GM21423 (cell line): ENCODE data around the gene NTN3.

ENCODE experiments used
- ATAC-seq: cut with Tn5 transposase; IDR thresholded peaks from one replicate; pipeline ENCODE4 v1.9.1; 2021; ENCODE audit warnings: mild to moderate bottlenecking, moderate library complexity; ENCODE audit not compliant: unreplicated experiment

Gene NTN3

GRCh38 chr16:2494616-2495015 is 23.5 kb downstream of the NTN3 start:
- no peak for ATAC-seq

GRCh38 chr16:2495041-2495440 is 23.9 kb downstream of the NTN3 start:
- ATAC-seq: no peak

- no peak for ATAC-seq
Measured at GRCh38 chr16:2496223-2497115, 25.4 kb downstream of the NTN3 start.

- ATAC-seq: no peak
Measured at GRCh38 chr16:2497116-2497630, 26.1 kb downstream of the NTN3 start.

DNA sequence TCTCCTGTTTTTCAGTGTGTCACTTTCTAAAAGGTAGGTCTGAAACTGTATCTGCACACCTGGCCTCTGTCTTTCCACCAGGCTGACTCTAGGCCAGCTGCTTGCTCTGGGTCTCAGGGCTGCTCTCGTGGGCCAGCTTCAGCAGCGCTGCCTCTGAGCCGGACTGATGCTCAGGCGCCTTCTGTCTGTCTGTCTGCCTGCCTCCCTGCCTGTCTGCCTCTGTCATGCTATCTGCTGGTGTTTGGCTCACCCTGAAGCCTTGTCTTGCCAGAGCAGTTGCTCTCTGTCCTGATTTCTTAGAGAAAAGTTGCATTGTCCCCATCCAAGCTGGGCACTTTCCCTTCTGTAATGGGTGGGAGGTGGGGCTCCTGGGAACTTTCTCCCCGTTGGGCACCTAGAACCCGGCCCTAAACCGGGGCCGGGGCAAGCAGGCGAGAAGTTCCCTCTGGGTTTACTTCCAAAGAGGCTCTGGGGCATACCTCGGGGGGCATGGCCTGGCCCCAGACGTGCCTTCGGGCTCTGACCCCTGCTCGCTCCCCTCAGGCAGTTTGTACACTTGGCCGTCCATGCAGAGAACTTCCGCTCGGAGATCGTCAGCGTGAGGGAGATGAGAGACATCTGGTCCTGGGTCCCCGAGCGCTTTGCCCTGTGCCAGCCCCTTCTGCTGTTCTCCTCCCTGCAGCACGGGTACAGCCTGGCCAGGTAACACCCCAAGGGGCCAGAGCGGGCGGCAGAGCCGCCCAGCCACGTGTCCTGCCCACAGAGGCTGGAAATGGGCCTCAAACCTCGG is 26.8 kb downstream of the NTN3 start:
- ATAC-seq: no peak

- ATAC-seq: no peak
Measured at GRCh38 chr16:2498531-2499253, 27.6 kb downstream of the NTN3 start.

- no peak for ATAC-seq
Measured at GRCh38 chr16:2499454-2499853, 28.4 kb downstream of the NTN3 start.

DNA sequence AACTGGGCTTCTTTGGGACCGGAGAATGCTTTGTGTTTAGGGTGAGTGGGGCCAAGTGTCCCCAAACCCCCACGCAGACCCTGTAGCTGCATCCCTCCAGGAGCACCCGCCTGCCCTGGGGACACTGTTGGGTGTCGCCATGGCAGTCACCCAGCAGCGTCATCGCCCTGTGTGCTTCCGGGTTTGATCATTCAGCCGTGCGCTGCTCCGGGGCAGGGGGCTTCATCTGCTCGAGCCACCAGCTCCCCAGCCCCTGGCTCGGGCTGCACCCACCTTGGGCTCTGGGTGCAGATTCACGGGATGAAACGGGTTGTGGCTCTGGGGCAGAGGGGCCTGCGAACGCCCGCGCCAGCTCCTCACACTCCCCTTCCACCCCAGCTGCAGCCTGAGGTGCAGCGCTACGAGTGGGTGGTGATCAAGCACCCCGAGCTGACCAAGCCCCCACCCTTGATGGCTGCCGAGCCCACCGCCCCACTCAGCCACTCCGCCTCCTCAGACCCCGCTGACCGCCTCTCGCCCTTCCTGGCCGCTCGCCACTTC is 28.9 kb downstream of the NTN3 start:
- ATAC-seq: no peak

- no peak for ATAC-seq
Measured at GRCh38 chr16:2500430-2500917, 29.4 kb downstream of the NTN3 start.

DNA sequence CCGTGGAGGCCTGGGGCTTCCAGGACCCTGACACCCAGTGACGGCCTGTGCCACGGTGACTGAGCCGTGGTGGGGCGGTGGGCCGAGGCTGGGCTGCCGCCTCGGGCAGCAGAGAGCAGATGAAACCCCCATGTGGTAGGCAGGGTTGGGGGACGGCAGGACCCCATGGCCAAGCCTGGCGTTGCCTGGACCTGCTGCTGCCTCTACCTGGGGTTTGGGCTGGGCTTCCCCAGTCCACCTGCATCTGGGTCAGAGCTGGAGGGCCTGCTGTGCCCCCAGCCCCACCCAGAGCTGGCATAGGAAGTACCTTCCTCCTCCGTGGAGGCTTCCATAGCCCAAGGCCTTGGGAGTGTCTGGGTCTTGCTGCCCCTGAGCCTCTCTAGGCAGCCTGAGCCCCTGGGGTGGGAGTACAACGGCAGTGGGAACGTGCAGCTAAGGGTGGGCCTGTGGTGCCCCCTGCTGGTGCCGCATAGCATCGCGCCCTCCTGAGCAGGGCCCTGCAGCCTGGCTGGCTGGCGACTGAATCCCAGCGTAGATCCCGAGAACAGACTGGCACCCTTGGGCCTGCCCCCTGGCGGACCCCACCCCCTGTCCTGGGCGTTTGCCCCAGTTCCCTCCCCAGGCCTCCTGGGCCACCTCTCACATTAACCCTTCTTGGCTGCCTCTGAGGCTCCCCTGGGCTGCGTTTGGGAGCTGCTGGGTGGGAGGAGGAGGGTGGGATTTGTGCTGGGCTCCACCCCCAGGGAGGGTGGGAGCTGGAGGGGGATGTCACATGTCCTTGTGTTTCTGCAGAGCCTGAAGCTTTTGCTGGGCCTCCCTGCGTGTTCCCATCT is 30.0 kb downstream of the NTN3 start:
- ATAC-seq: peak; percentile 59

DNA sequence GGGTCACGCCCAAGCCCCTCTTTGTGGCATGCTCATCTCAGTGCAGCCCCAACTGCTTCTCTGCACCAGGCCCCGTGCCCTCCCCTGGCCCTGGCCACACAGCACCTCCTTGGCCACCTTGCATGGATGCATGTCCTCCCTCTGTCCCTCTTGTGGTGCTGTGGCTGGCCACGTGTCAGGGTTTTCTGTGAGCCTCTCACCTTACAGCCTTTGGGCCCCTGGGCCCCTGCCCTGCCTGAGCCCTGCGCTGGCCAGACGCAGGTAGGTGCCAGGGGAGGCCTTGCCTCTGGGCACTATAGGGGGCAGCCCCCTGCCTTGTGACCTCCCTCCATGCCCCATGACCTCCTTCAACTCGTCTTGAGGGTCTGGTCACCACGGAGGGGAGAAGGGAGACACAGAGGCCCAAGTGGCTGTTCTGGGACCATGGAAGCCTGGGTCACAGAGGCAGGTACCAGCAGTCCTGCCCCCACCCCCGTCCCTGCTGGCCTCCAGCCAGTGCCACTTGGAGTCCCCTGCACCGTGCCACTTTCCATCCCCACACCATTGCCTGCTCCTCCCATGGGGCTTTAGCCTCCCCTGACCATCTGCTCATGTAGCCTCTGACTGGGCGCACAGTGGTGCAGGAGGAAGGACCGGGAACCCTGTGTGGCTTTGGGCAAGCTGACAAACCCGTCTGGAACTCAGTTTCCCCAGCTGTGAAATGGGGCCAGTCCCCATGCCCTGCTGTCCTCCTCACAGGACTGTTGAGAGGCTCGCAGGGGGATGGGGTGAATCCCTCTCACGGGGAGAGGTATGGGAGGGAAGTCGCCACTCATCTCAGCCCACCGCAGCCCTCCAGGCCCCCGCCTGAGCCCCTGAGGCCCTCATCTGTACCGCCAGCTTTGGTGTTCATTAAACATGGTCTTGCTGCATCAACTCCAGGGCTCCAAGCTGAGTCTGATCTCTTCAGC is 31.1 kb downstream of the NTN3 start:
- ATAC-seq: no peak

- no peak for ATAC-seq
Measured at GRCh38 chr16:2505695-2506094, 34.6 kb downstream of the NTN3 start.

- ATAC-seq: peak; percentile 62
Measured at GRCh38 chr16:2507052-2507659, 36.1 kb downstream of the NTN3 start.

GRCh38 chr16:2507665-2508064 is 36.6 kb downstream of the NTN3 start:
- ATAC-seq: peak; percentile 5

DNA sequence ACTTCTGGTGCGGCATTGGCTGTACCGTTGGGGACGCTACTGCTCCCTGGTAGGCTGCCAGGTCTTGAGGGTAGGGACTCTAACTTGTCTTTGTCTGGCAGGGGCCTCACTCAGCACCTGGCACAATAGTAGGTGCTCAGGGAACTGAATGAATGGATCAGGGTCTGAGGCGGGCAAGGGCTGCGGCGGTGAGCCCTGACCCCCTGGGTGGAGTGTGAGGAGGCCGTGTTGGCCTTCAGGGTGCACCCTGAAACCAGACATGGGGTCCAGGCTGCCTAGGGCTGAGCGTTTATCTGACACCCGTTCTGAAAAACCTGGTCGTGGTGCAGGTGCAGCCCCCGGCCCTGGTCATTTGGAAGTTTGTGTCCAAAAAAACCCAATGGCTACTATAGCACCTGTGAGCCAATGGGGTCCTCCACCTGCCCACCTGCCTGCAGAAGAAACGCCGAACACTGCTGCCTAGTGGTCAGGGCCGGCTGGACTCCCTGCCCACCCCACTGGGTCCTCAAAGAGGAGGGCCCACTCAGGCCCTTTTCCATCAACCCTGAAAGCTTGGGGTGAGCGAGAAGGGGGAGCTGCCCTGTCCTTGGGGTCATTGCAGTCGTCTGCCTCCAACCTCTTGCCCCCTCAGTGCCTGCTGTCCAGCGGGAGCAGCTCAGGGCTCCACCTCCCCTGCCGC is 37.8 kb downstream of the NTN3 start:
- no peak for ATAC-seq

- ATAC-seq: no peak
Measured at GRCh38 chr16:2511128-2511800, 40.2 kb downstream of the NTN3 start.
